Endometrium (tissue), 2 donors: Measurements from ENCODE around the gene EDRF1.
"Not testable (repeated sequence)": the region's sequence is repeated elsewhere in the genome, so short reads cannot be mapped to it uniquely, and the experiment has no call there.

ENCODE experiments used
- FAIRE-seq: peaks from 2 replicates; lab custom pipeline; 2012; peaks lifted over from hg19 to GRCh38; lab: Jason Lieb, UNC
- donor health status: control.
- donor health status: control.

Gene EDRF1

GRCh38 chr10:125719173-125720001, at the start of gene EDRF1:
TSS of gene EDRF1 (plus strand) at chr10:125719709. CDS start at chr10:125719808, 99 bp downstream.
- FAIRE-seq, result peak; percentile 99

GRCh38 chr10:125672884-125673283, 46.6 kb upstream of the EDRF1 start:
- FAIRE-seq, result no peak

GRCh38 chr10:125679436-125679835, 40.1 kb upstream of the EDRF1 start:
- FAIRE-seq, result no peak

GRCh38 chr10:125683063-125683462, 36.4 kb upstream of the EDRF1 start, which contains the start of gene TEX36:
TSS of gene TEX36 (minus strand) at chr10:125683163. CDS start at chr10:125682989, 174 bp downstream.
- no peak for FAIRE-seq

GRCh38 chr10:125683821-125684220, 35.7 kb upstream of the EDRF1 start:
- no peak for FAIRE-seq

- FAIRE-seq, result no peak
Measured at GRCh38 chr10:125684581-125684980, 34.9 kb upstream of the EDRF1 start.

GRCh38 chr10:125687507-125688185, 31.9 kb upstream of the EDRF1 start:
- no peak for FAIRE-seq

- FAIRE-seq, result peak; percentile 85
Measured at GRCh38 chr10:125689955-125690569, 29.4 kb upstream of the EDRF1 start.

- FAIRE-seq, result no peak
Measured at GRCh38 chr10:125691160-125691981, 28.1 kb upstream of the EDRF1 start.

GRCh38 chr10:125692196-125692595, 27.3 kb upstream of the EDRF1 start:
- no peak for FAIRE-seq

GRCh38 chr10:125692601-125693523, 26.6 kb upstream of the EDRF1 start:
- FAIRE-seq, result peak; percentile 71

GRCh38 chr10:125693524-125693847, 26.0 kb upstream of the EDRF1 start:
- FAIRE-seq, result no peak

GRCh38 chr10:125694883-125695282, 24.6 kb upstream of the EDRF1 start:
- FAIRE-seq, result peak; percentile 71

GRCh38 chr10:125696884-125697283, 22.6 kb upstream of the EDRF1 start:
- FAIRE-seq, result not testable (repeated sequence)

GRCh38 chr10:125698481-125698998, 21.0 kb upstream of the EDRF1 start:
- FAIRE-seq, result no peak

GRCh38 chr10:125699562-125700143, 19.9 kb upstream of the EDRF1 start:
- FAIRE-seq, result no peak

GRCh38 chr10:125700355-125700911, 19.1 kb upstream of the EDRF1 start:
- peak; percentile 54 for FAIRE-seq

- FAIRE-seq, result no peak
Measured at GRCh38 chr10:125707541-125708468, 11.7 kb upstream of the EDRF1 start.

- FAIRE-seq, result no peak
Measured at GRCh38 chr10:125708971-125709503, 10.5 kb upstream of the EDRF1 start.
